ENCODE results near the gene ABHD12B.
"Not testable (repeated sequence)": the region's sequence is repeated elsewhere in the genome, so short reads cannot be mapped to it uniquely, and the experiment has no call there.

The ABHD12B gene

GRCh38 chr14:50932592-50933495 lies 61.0 kb downstream of the ABHD12B start:
- DNase-seq (ENCODE audit: low read depth in 2 of 2, low spot score in 1 of 2), result no peak

- no peak for DNase-seq (ENCODE audit: low read depth in 2 of 2, low spot score in 1 of 2)
These were observed 63.5 kb downstream of the ABHD12B start for GRCh38 chr14:50935126-50936015.

GRCh38 chr14:50936016-50936340 lies 64.1 kb downstream of the ABHD12B start:
- DNase-seq (ENCODE audit: low read depth in 2 of 2, low spot score in 1 of 2), result no peak

GRCh38 chr14:50936882-50937281 lies 65.0 kb downstream of the ABHD12B start:
- no peak for DNase-seq (ENCODE audit: low read depth in 2 of 2, low spot score in 1 of 2)

- DNase-seq (ENCODE audit: low read depth in 2 of 2, low spot score in 1 of 2), result no peak
These were observed 65.5 kb downstream of the ABHD12B start for GRCh38 chr14:50937325-50937724.

GRCh38 chr14:50937800-50938199 lies 65.9 kb downstream of the ABHD12B start:
- no peak for DNase-seq (ENCODE audit: low read depth in 2 of 2, low spot score in 1 of 2)

GRCh38 chr14:50941151-50941550 lies 69.3 kb downstream of the ABHD12B start:
- no peak for DNase-seq (ENCODE audit: low read depth in 2 of 2, low spot score in 1 of 2)

- DNase-seq (ENCODE audit: low read depth in 2 of 2, low spot score in 1 of 2), result not testable (repeated sequence)
These were observed 69.8 kb downstream of the ABHD12B start for GRCh38 chr14:50941638-50942037.

- DNase-seq (ENCODE audit: low read depth in 2 of 2, low spot score in 1 of 2), result no peak
These were observed 71.5 kb downstream of the ABHD12B start for GRCh38 chr14:50943261-50943942.

- DNase-seq (ENCODE audit: low read depth in 2 of 2, low spot score in 1 of 2), result no peak
These were observed 72.2 kb downstream of the ABHD12B start, which contains the start of gene PYGL for GRCh38 chr14:50943943-50944646. PYGL (minus strand) TSS chr14:50944483; CDS start chr14:50944403, 80 bp downstream.

- DNase-seq (ENCODE audit: low read depth in 2 of 2, low spot score in 1 of 2), result no peak
These were observed 73.0 kb downstream of the ABHD12B start for GRCh38 chr14:50944647-50945413.

GRCh38 chr14:50946234-50946935 lies 74.5 kb downstream of the ABHD12B start:
- DNase-seq (ENCODE audit: low read depth in 2 of 2, low spot score in 1 of 2), result no peak

GRCh38 chr14:50947446-50947845 lies 75.6 kb downstream of the ABHD12B start:
- DNase-seq (ENCODE audit: low read depth in 2 of 2, low spot score in 1 of 2), result no peak

- no peak for DNase-seq (ENCODE audit: low read depth in 2 of 2, low spot score in 1 of 2)
These were observed 76.4 kb downstream of the ABHD12B start for GRCh38 chr14:50948205-50948604.

- no peak for DNase-seq (ENCODE audit: low read depth in 2 of 2, low spot score in 1 of 2)
These were observed 79.2 kb downstream of the ABHD12B start for GRCh38 chr14:50951032-50951431.

GRCh38 chr14:50953502-50953901 lies 81.6 kb downstream of the ABHD12B start:
- no peak for DNase-seq (ENCODE audit: low read depth in 2 of 2, low spot score in 1 of 2)
